ENCODE data around the gene MDGA2. TPM values are rescaled to one million over a fixed set of nuclear protein-coding genes. Genes with fewer than 3 reads are reported as not detected.
"Not testable (repeated sequence)": the region's sequence is repeated elsewhere in the genome, so short reads cannot be mapped to it uniquely, and the experiment has no call there.

Gene MDGA2
- total RNA-seq, 1 donor from 2014 or later, result 2.4 TPM

DNA sequence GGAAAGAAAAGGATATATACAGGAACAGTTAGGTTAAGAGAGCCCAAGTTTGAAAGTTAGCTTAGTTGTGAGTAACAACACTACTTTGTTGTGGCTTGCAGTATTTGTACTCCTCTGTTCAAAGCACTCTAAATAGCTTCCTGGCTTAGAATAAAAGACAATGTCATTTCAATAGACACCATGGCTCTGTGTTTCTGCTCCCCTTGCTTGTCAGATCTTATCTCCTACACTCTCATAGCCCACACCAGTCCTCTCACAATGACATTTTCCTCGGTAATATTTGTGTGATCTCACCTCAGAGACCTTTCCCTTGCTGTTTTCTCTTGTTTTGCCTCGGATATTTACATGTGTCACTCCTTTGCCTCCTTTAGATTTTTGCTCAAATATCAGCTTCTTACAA lies 418.4 kb downstream of the MDGA2 start:
- Histone ChIP-seq H3K36me3 (ENCODE audit: insufficient read depth, low read length) (no peaks in the 10 kb centered on the region), H3K79me2 (ENCODE audit: insufficient read depth, low read length) (no peaks in the 10 kb centered on the region), H3K27ac (ENCODE audit: low read depth, low read length) (no peak overlapping the region), H2AFZ (ENCODE audit: low read depth, low read length) (no peak overlapping the region), H3K4me2 (ENCODE audit: low read length) (no peak overlapping the region), H3K9me3 (ENCODE audit: insufficient read depth, low read depth, low read length) (no peaks in the 10 kb centered on the region), H3K4me1 (ENCODE audit: insufficient read depth, low read length) (no peaks in the 10 kb centered on the region), H4K20me1 (ENCODE audit: insufficient read depth, low read length) (no peaks in the 10 kb centered on the region), H3K4me3 (ENCODE audit: insufficient read depth, low read depth, low read length) (no peak overlapping the region), H3K9ac (ENCODE audit: low read length) (no peak overlapping the region), H3K27me3 (ENCODE audit: insufficient read depth, low read length) (no peaks in the 10 kb centered on the region)
- TF ChIP-seq EZH2 (IDR thresholded peaks at IDR 0.05; ENCODE audit: insufficient read depth, low read length), result no peak
- TF ChIP-seq, protein P1, sequence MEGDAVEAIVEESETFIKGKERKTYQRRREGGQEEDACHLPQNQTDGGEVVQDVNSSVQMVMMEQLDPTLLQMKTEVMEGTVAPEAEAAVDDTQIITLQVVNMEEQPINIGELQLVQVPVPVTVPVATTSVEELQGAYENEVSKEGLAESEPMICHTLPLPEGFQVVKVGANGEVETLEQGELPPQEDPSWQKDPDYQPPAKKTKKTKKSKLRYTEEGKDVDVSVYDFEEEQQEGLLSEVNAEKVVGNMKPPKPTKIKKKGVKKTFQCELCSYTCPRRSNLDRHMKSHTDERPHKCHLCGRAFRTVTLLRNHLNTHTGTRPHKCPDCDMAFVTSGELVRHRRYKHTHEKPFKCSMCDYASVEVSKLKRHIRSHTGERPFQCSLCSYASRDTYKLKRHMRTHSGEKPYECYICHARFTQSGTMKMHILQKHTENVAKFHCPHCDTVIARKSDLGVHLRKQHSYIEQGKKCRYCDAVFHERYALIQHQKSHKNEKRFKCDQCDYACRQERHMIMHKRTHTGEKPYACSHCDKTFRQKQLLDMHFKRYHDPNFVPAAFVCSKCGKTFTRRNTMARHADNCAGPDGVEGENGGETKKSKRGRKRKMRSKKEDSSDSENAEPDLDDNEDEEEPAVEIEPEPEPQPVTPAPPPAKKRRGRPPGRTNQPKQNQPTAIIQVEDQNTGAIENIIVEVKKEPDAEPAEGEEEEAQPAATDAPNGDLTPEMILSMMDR (IDR thresholded peaks at IDR 0.05; ENCODE audit: insufficient read depth, low read depth, low read length), result no peak
- FAIRE-seq, result no peak
- no peaks in the 10 kb centered on the region for H3K27me3 Mint-ChIP-seq (ENCODE audit: low read depth, unreplicated experiment)
- DNase-seq (ENCODE audit: low read depth), result no peak
- no peak overlapping the region for H3K27ac Mint-ChIP-seq (ENCODE audit: unreplicated experiment)
- peaks cover 4% of the 10 kb centered on the region for H3K36me3 Mint-ChIP-seq (ENCODE audit: low read depth, unreplicated experiment)
- no peaks in the 10 kb centered on the region for H3K4me1 Mint-ChIP-seq (ENCODE audit: low read depth, unreplicated experiment)
- no peak overlapping the region for H3K4me3 Mint-ChIP-seq (ENCODE audit: unreplicated experiment)
- peaks cover 16% of the 10 kb centered on the region for H3K9me3 Mint-ChIP-seq (ENCODE audit: unreplicated experiment)

DNA sequence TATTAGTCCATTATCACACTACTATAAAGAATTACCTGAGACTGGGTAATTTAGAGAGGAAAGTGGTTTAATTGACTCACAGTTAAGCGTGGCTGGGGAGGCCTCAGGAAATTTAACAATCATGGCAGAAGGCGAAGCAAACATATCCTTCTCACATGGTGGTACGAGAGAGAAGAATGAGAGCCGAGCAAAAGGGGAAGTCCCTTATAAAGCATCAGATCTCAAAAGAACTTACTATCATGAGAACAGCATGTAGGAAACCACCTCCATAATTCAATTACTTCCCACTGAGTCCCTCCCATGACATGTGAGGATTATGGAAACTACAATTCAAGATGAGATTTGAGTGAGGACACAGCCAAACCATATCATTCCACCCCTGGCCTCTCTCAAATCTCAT lies 422.6 kb downstream of the MDGA2 start:
- Histone ChIP-seq H3K27me3 (ENCODE audit: insufficient read depth, low read length) (no peaks in the 10 kb centered on the region), H3K27ac (ENCODE audit: low read depth, low read length) (no peak overlapping the region), H4K20me1 (ENCODE audit: insufficient read depth, low read length) (no peaks in the 10 kb centered on the region), H3K4me3 (ENCODE audit: insufficient read depth, low read depth, low read length) (no peak overlapping the region), H3K36me3 (ENCODE audit: insufficient read depth, low read length) (no peaks in the 10 kb centered on the region), H3K4me1 (ENCODE audit: insufficient read depth, low read length) (no peaks in the 10 kb centered on the region), H3K4me2 (ENCODE audit: low read length) (no peak overlapping the region), H3K79me2 (ENCODE audit: insufficient read depth, low read length) (no peaks in the 10 kb centered on the region), H3K9me3 (ENCODE audit: insufficient read depth, low read depth, low read length) (no peaks in the 10 kb centered on the region), H2AFZ (ENCODE audit: low read depth, low read length) (no peak overlapping the region), H3K9ac (ENCODE audit: low read length) (no peak overlapping the region)
- FAIRE-seq (no peak), DNase-seq (ENCODE audit: low read depth) (no peak)
- Mint-ChIP-seq H3K36me3 (ENCODE audit: low read depth, unreplicated experiment) (peaks cover 4% of the 10 kb centered on the region), H3K27ac (ENCODE audit: unreplicated experiment) (no peak overlapping the region), H3K4me3 (ENCODE audit: unreplicated experiment) (no peak overlapping the region), H3K4me1 (ENCODE audit: low read depth, unreplicated experiment) (no peaks in the 10 kb centered on the region), H3K9me3 (ENCODE audit: unreplicated experiment) (peaks cover 16% of the 10 kb centered on the region), H3K27me3 (ENCODE audit: low read depth, unreplicated experiment) (no peaks in the 10 kb centered on the region)
- TF ChIP-seq EZH2 (IDR thresholded peaks at IDR 0.05; ENCODE audit: insufficient read depth, low read length), result no peak

DNA sequence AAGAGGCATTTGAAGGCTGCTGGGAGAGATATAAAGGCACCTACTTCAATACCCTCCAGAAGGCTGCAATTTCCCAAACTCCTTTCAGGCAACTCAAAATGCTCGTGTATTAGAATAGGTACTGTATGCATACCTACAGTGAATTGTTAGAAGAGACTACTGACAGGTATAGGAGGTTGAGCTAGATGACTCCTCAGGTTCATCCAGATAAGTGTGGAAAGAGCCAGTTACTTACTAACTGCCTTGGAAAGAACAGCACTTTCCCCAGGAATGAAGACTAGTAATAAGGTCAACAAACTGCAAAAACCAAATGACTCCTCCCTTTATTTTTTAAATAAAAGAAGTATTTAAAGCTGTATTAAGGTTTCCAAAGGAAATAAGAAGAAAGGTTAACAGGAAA lies 429.0 kb downstream of the MDGA2 start:
- Mint-ChIP-seq H3K36me3 (ENCODE audit: low read depth, unreplicated experiment) (no peaks in the 10 kb centered on the region), H3K27me3 (ENCODE audit: low read depth, unreplicated experiment) (no peaks in the 10 kb centered on the region), H3K4me1 (ENCODE audit: low read depth, unreplicated experiment) (no peaks in the 10 kb centered on the region), H3K9me3 (ENCODE audit: unreplicated experiment) (no peaks in the 10 kb centered on the region), H3K4me3 (ENCODE audit: unreplicated experiment) (no peak overlapping the region), H3K27ac (ENCODE audit: unreplicated experiment) (no peak overlapping the region)
- Histone ChIP-seq H3K9me3 (ENCODE audit: insufficient read depth, low read depth, low read length) (no peaks in the 10 kb centered on the region), H3K4me2 (ENCODE audit: low read length) (no peak overlapping the region), H2AFZ (ENCODE audit: low read depth, low read length) (no peak overlapping the region), H3K4me3 (ENCODE audit: insufficient read depth, low read depth, low read length) (no peak overlapping the region), H3K4me1 (ENCODE audit: insufficient read depth, low read length) (no peaks in the 10 kb centered on the region), H3K9ac (ENCODE audit: low read length) (no peak overlapping the region), H4K20me1 (ENCODE audit: insufficient read depth, low read length) (no peaks in the 10 kb centered on the region), H3K79me2 (ENCODE audit: insufficient read depth, low read length) (no peaks in the 10 kb centered on the region), H3K27ac (ENCODE audit: low read depth, low read length) (no peak overlapping the region), H3K36me3 (ENCODE audit: insufficient read depth, low read length) (no peaks in the 10 kb centered on the region), H3K27me3 (ENCODE audit: insufficient read depth, low read length) (no peaks in the 10 kb centered on the region)
- FAIRE-seq, result no peak
- no peak for TF ChIP-seq EZH2 (IDR thresholded peaks at IDR 0.05; ENCODE audit: insufficient read depth, low read length)
- TF ChIP-seq, protein P1 (IDR thresholded peaks at IDR 0.05; ENCODE audit: insufficient read depth, low read depth, low read length), result no peak
- no peak for DNase-seq (ENCODE audit: low read depth)

DNA sequence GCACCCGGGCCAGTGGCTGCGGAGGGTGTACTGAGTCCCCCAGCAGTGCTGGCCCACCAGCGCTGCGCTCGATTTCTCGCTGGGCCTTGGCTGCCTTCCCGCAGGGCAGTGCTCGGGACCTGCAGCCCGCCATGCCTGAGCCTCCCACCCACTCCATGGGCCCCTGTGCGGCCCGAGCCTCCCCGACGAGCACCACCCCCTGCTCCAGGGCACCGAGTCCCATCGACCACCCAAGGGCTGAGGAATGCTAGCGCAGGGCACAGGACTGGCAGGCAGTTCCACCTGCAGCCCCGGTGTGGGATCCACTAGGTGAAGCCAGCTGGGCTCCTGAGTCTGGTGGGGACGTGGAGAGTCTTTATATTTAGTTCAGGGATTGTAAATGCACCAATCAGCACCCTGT lies 432.8 kb downstream of the MDGA2 start:
- H3K27me3 ChIP-seq (ENCODE audit: insufficient read depth, low read length); FAIRE-seq; H3K4me1 ChIP-seq (ENCODE audit: insufficient read depth, low read length); H3K4me3 ChIP-seq (ENCODE audit: insufficient read depth, low read depth, low read length); DNase-seq (ENCODE audit: low read depth); H3K9me3 ChIP-seq (ENCODE audit: insufficient read depth, low read depth, low read length); H3K4me3 Mint-ChIP-seq (ENCODE audit: unreplicated experiment); H3K4me2 ChIP-seq (ENCODE audit: low read length); H3K4me1 Mint-ChIP-seq (ENCODE audit: low read depth, unreplicated experiment); H3K36me3 ChIP-seq (ENCODE audit: insufficient read depth, low read length); H3K27ac ChIP-seq (ENCODE audit: low read depth, low read length); H3K27ac Mint-ChIP-seq (ENCODE audit: unreplicated experiment); H2AFZ ChIP-seq (ENCODE audit: low read depth, low read length); H4K20me1 ChIP-seq (ENCODE audit: insufficient read depth, low read length); H3K9ac ChIP-seq (ENCODE audit: low read length); H3K9me3 Mint-ChIP-seq (ENCODE audit: unreplicated experiment); H3K79me2 ChIP-seq (ENCODE audit: insufficient read depth, low read length); H3K27me3 Mint-ChIP-seq (ENCODE audit: low read depth, unreplicated experiment); H3K36me3 Mint-ChIP-seq (ENCODE audit: low read depth, unreplicated experiment): not testable (repeated sequence)
